Activated B cell treated with CpG ODN at 0.5 μM for 24 hours (primary cell): ENCODE measurements around the gene PCGF3. TPM values are rescaled to one million over a fixed set of nuclear protein-coding genes. Genes with fewer than 3 reads are reported as not detected.
"Not testable (repeated sequence)": the region's sequence is repeated elsewhere in the genome, so short reads cannot be mapped to it uniquely, and the experiment has no call there.

ENCODE experiments used
- ATAC-seq: fragments of 200-7000 bp; cut with Tn5 transposase; one replicate; pipeline ENCODE4 v1.10.0; 2021; ENCODE audit warnings: low read depth, mild to moderate bottlenecking, moderate library complexity
- CTCF ChIA-PET: fragments of 350-600 bp; sonication (Branson Sonifier 250); formaldehyde crosslinking; loops from one replicate; lab custom pipeline; 2021; ENCODE audit warnings: antibody characterized with exemption; lab: Charles Lee
- POLR2A ChIA-PET: fragments of 350-600 bp; sonication (Branson Sonifier 250); formaldehyde crosslinking; loops from one replicate; lab custom pipeline; 2021; ENCODE audit warnings: antibody characterized with exemption; lab: Charles Lee
- DNase-seq: peaks from one replicate; pipeline ENCODE4 v3.0.0; 2022
- H3K27ac Mint-ChIP-seq: one replicate; pipeline ENCODE4 v1.8.0; 2020; ENCODE audit warnings: mixed read lengths
- H3K27me3 Mint-ChIP-seq: one replicate; pipeline ENCODE4 v1.8.0; 2021; ENCODE audit warnings: mixed read lengths
- H3K36me3 Mint-ChIP-seq: one replicate; pipeline ENCODE4 v1.8.0; 2021; ENCODE audit warnings: low read depth, mixed read lengths
- H3K4me1 Mint-ChIP-seq: one replicate; pipeline ENCODE4 v1.8.0; 2021; ENCODE audit warnings: mixed read lengths
- H3K4me3 Mint-ChIP-seq: one replicate; pipeline ENCODE4 v1.8.0; 2020; ENCODE audit warnings: mild to moderate bottlenecking, mixed read lengths
- H3K9me3 Mint-ChIP-seq: one replicate; pipeline ENCODE4 v1.8.0; 2020; ENCODE audit warnings: mixed read lengths
- CTCF ChIP-seq: fragments of 200-600 bp; IDR thresholded peaks from one replicate; pipeline ENCODE4 v1.8.0; 2022; ENCODE audit warnings: antibody characterized with exemption, mild to moderate bottlenecking
- intact Hi-C: fragments of 100-400 bp; cut with micrococcal nuclease; formaldehyde crosslinking; loops from one replicate; pipeline ENCODE4 v1.15.1; 2024
- total RNA-seq: library from RNA; stranded (reverse); gene quantifications from 2 replicates; pipeline ENCODE4 v1.2.3, GENCODE V29; 2022

Gene PCGF3
- total RNA-seq, 1 donor from 2014 or later, result 59.2 TPM

DNA sequence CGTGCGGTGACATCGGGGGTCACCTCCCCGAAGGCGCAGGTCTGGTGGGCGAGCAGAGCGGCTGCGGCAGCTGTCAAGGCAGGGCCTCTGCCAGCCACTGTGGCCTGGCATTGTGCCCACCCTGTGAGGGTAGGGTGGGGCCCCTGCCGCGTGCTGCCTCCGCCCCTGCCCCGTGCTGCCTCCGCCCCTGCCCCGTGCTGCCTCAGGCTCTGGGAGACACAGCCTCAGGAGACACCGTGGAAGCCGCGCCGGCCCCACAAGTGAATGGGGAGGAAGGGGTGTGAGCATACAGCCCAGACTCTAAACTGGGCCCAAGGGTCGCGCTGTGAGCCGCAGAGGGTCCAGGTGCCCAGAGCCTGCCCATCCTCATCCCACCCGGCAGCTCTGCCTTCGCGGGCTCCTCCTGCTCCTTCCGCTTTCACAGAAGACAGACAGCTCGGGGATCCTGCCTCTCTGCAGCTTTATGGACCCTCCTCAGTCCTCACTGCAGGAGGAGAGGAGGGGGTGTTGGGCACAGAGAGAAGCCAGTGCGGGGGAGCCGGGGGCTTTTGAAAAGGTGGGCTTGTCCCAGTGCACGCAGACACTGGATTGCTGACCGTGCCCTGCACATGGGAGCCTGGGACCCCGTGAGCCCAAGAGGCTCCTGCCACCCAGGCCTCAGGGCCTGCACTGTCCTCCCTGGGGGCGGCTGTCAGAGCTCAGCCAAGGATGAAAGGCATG is 27.4 kb downstream of the PCGF3 start:
- Mint-ChIP-seq H3K9me3 (no peaks in the 10 kb centered on the region), H3K4me3 (no peak overlapping the region), H3K27ac (no peak overlapping the region), H3K36me3 (peaks cover 55% of the 10 kb centered on the region), H3K4me1 (peaks cover 1% of the 10 kb centered on the region), H3K27me3 (no peaks in the 10 kb centered on the region)
- ChIA-PET POLR2A (interaction anchor here (0.6 kb wide), 1 partner anchor 20 kb away, joined by 5 read pairs; no protein-coding TSS in a partner anchor), CTCF (no interaction called here)
- intact Hi-C loops, result no loop called here
- TF ChIP-seq CTCF, result no peak
- ATAC-seq, result no peak
- DNase-seq, result no peak

GRCh38 chr4:733631-733980 is 28.0 kb downstream of the PCGF3 start:
- CTCF ChIA-PET, result no interaction called here
- ATAC-seq (no peak), DNase-seq (no peak)
- POLR2A ChIA-PET, result interaction anchor here (0.6 kb wide), 1 partner anchor 20 kb away, joined by 5 read pairs; no protein-coding TSS in a partner anchor
- intact Hi-C loops, result no loop called here
- H3K27me3 Mint-ChIP-seq, result no peaks in the 10 kb centered on the region
- H3K4me1 Mint-ChIP-seq, result peaks cover 1% of the 10 kb centered on the region
- no peak overlapping the region for H3K4me3 Mint-ChIP-seq
- TF ChIP-seq CTCF, result no peak
- H3K36me3 Mint-ChIP-seq, result peaks cover 57% of the 10 kb centered on the region
- no peak overlapping the region for H3K27ac Mint-ChIP-seq
- no peaks in the 10 kb centered on the region for H3K9me3 Mint-ChIP-seq

GRCh38 chr4:734075-734474 is 28.4 kb downstream of the PCGF3 start:
- Mint-ChIP-seq H3K4me1 (peaks cover 1% of the 10 kb centered on the region), H3K9me3 (no peaks in the 10 kb centered on the region), H3K27me3 (no peaks in the 10 kb centered on the region), H3K4me3 (no peak overlapping the region), H3K36me3 (peaks cover 59% of the 10 kb centered on the region), H3K27ac (no peak overlapping the region)
- no peak for DNase-seq
- CTCF ChIA-PET, result no interaction called here
- ATAC-seq, result no peak
- POLR2A ChIA-PET, result interaction anchor here (0.6 kb wide), 1 partner anchor 19 kb away, joined by 5 read pairs; no protein-coding TSS in a partner anchor
- no peak for TF ChIP-seq CTCF
- intact Hi-C loops, result no loop called here

DNA sequence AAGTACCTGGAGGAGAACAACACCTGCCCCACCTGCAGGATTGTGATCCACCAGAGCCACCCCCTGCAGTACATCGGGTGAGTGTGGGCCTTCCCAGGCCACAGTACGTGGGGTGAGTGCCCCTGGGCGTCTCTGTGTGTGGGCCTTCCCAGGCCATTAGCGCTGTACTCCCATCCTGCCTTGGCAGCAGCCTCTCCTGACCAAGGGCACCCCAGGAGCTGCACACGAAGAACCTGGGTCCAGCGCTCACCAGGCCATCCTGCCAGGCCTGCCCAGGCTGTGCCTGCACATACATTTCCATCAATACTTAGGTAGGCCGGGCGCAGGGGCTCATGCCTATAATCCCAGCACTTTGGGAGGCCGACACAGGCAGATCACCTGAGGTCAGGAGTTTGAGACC is 29.3 kb downstream of the PCGF3 start:
- no peak overlapping the region for H3K27ac Mint-ChIP-seq
- ChIA-PET POLR2A (no interaction called here), CTCF (no interaction called here)
- peaks cover 62% of the 10 kb centered on the region for H3K36me3 Mint-ChIP-seq
- H3K4me1 Mint-ChIP-seq, result peaks cover 1% of the 10 kb centered on the region
- no peak for TF ChIP-seq CTCF
- H3K27me3 Mint-ChIP-seq, result no peaks in the 10 kb centered on the region
- no peak for DNase-seq
- no peak for ATAC-seq
- H3K9me3 Mint-ChIP-seq, result no peaks in the 10 kb centered on the region
- intact Hi-C loops, result no loop called here
- H3K4me3 Mint-ChIP-seq, result no peak overlapping the region

DNA sequence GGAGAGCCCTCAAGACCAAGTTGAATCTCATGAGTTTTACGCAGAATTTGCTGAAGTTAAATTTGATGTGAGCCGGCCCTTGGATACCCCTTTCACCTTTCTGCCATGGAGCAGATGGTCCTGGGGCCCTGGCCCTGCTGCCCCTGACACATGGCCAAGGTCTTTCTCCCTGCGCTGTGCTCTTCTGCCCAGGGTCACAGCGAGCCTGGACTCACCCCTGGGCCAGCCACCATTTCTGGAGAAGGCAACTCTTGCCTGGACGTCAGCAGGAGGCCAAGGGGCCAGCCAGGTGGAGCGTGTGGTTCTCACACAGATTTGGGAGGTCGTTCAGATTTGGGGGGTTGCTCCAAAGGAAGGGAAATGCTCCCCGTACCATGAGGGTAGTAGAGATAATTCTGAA is 30.0 kb downstream of the PCGF3 start:
- TF ChIP-seq CTCF, result no peak
- H3K9me3 Mint-ChIP-seq, result no peaks in the 10 kb centered on the region
- CTCF ChIA-PET, result no interaction called here
- ATAC-seq (no peak), DNase-seq (no peak)
- intact Hi-C loops, result no loop called here
- POLR2A ChIA-PET, result no interaction called here
- peaks cover 1% of the 10 kb centered on the region for H3K4me1 Mint-ChIP-seq
- no peak overlapping the region for H3K4me3 Mint-ChIP-seq
- H3K27me3 Mint-ChIP-seq, result no peaks in the 10 kb centered on the region
- peaks cover 63% of the 10 kb centered on the region for H3K36me3 Mint-ChIP-seq
- no peak overlapping the region for H3K27ac Mint-ChIP-seq

DNA sequence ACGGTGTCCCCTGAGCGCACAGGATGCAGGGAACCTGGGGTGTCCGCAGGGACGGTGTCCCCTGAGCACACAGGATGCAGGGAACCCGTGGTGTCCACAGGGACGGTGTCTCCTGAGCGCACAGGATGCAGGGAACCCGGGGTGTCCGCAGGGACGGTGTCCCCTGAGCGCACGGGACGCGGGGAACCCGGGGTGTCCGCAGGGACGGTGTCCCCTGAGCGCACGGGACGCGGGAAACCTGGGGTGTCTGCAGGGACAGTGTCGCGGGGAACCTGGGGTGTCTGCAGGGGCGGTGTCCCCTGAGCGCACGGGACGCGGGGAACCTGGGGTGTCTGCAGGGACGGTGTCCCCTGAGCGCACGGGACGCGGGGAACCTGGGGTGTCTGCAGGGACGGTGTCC is 30.9 kb downstream of the PCGF3 start:
- H3K4me1 Mint-ChIP-seq, H3K27me3 Mint-ChIP-seq, H3K4me3 Mint-ChIP-seq, CTCF ChIA-PET, DNase-seq, H3K27ac Mint-ChIP-seq, intact Hi-C loops, POLR2A ChIA-PET, ATAC-seq, H3K9me3 Mint-ChIP-seq: not testable (repeated sequence)
- peaks cover 64% of the 10 kb centered on the region for H3K36me3 Mint-ChIP-seq
